ENCODE results near the gene KDELR1. TPM values are rescaled to one million over a fixed set of nuclear protein-coding genes. Genes with fewer than 3 reads are reported as not detected.

KDELR1 gene
- total RNA-seq, 2 donors from 2014 or later: 81.4 to 103 TPM

GRCh38 chr19:48354332-48354992 lies 36.9 kb downstream of the KDELR1 start:
- intact Hi-C loops (cut with DNase I): loop anchor here in 1 of 2 donors (5.0 kb wide), 1 partner anchor 228 kb away; no protein-coding TSS in a partner anchor
- DNase-seq: no peak

GRCh38 chr19:48353677-48354076 lies 37.7 kb downstream of the KDELR1 start:
- ATAC-seq: no peak
- no peak for DNase-seq
- intact Hi-C loops (cut with DNase I): loop anchor here in 1 of 2 donors (5.0 kb wide), 1 partner anchor 229 kb away; no protein-coding TSS in a partner anchor

More at GRCh38 chr19:48354332-48354992, 36.9 kb downstream of the KDELR1 start:
- ATAC-seq: no peak

- intact Hi-C loops (cut with DNase I): loop anchor here in 1 of 2 donors (5.0 kb wide), 1 partner anchor 231 kb away; no protein-coding TSS in a partner anchor
- DNase-seq: peak; percentile 73
- ATAC-seq: peak; percentile 50 to 82
Measured at GRCh38 chr19:48351341-48351752, 40.0 kb downstream of the KDELR1 start.

- DNase-seq (no peak), ATAC-seq (no peak)
- intact Hi-C loops (cut with DNase I): loop anchor here in 1 of 2 donors (5.0 kb wide), 1 partner anchor 231 kb away; no protein-coding TSS in a partner anchor
Measured at GRCh38 chr19:48350856-48351255, 40.5 kb downstream of the KDELR1 start.

GRCh38 chr19:48348737-48349136 lies 42.6 kb downstream of the KDELR1 start:
- DNase-seq (no peak), ATAC-seq (no peak)
- intact Hi-C loops (cut with DNase I): no loop called here

GRCh38 chr19:48348045-48348444 lies 43.3 kb downstream of the KDELR1 start:
- intact Hi-C loops (cut with DNase I): no loop called here
- ATAC-seq: no peak
- no peak for DNase-seq

- DNase-seq: no peak
- ATAC-seq: no peak
- intact Hi-C loops (cut with DNase I): no loop called here
Measured at GRCh38 chr19:48346191-48346590, 45.2 kb downstream of the KDELR1 start.

- no peak for DNase-seq
- intact Hi-C loops (cut with DNase I): no loop called here
- ATAC-seq: no peak
Measured at GRCh38 chr19:48344892-48345291, 46.5 kb downstream of the KDELR1 start.

GRCh38 chr19:48342841-48343540 lies 48.4 kb downstream of the KDELR1 start:
- intact Hi-C loops (cut with DNase I): no loop called here
- no peak for DNase-seq
- ATAC-seq: no peak

GRCh38 chr19:48342414-48342738 lies 49.0 kb downstream of the KDELR1 start:
- intact Hi-C loops (cut with DNase I): no loop called here
- no peak for ATAC-seq
- no peak for DNase-seq

- ATAC-seq (no peak), DNase-seq (no peak)
- intact Hi-C loops (cut with DNase I): no loop called here
Measured at GRCh38 chr19:48341515-48342413, 49.6 kb downstream of the KDELR1 start.

- DNase-seq (no peak), ATAC-seq (no peak)
- intact Hi-C loops (cut with DNase I): no loop called here
Measured at GRCh38 chr19:48340995-48341394, 50.4 kb downstream of the KDELR1 start.

- no peak for DNase-seq
- intact Hi-C loops (cut with DNase I): no loop called here
- ATAC-seq: no peak
Measured at GRCh38 chr19:48338802-48339503, 52.4 kb downstream of the KDELR1 start.

- no peak for ATAC-seq
Measured at GRCh38 chr19:48338253-48338755, 53.0 kb downstream of the KDELR1 start.

GRCh38 chr19:48333467-48334384 lies 57.6 kb downstream of the KDELR1 start:
- intact Hi-C loops (cut with DNase I): loop anchor here in 1 of 2 donors (2.0 kb wide), 1 partner anchor 43 kb away; no protein-coding TSS in a partner anchor
- peak; percentile 94 for DNase-seq
- peak; percentile 85 to 92 for ATAC-seq

More at GRCh38 chr19:48338253-48338755, 53.0 kb downstream of the KDELR1 start:
- no peak for DNase-seq
- intact Hi-C loops (cut with DNase I): no loop called here

- DNase-seq: peak; percentile 89
- ATAC-seq: peak; percentile 80 to 84
- intact Hi-C loops (cut with DNase I): loop anchor here in 1 of 2 donors (2.0 kb wide), 1 partner anchor 42 kb away; no protein-coding TSS in a partner anchor
Measured at GRCh38 chr19:48332662-48333466, 58.5 kb downstream of the KDELR1 start.
